ENCODE results near the gene MED13L.
"Not testable (repeated sequence)": the region's sequence is repeated elsewhere in the genome, so short reads cannot be mapped to it uniquely, and the experiment has no call there.

MED13L gene

DNA sequence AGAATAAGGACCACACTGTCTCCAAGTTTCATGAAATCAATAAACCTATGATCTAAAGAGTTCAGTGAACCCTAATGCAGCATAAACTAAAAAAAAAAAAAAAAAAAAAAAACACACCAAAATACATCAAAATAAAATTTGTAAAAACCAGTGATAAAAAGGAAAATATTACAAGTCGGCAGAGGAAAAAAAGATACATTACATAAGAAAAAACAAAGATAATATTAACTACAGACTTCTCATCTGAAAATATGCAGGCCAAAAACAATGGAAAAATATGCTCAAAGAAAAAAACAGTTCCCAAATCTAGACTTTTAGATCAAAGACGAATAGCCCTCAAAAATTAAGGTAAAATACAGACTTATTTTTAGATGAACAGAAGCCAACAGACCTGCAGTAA lies 27.6 kb downstream of the MED13L start:
- no peaks in the 10 kb centered on the region for H3K36me3 ChIP-seq (ENCODE audit: control insufficient read depth, insufficient read depth, low read length)
- no peak overlapping the region for H3K4me3 ChIP-seq (ENCODE audit: low read length)
- H3K9me3 ChIP-seq (ENCODE audit: control insufficient read depth, low read length) = no peaks in the 10 kb centered on the region
- no peak overlapping the region for H3K9ac ChIP-seq (ENCODE audit: low read length)
- peaks cover 15% of the 10 kb centered on the region for H3K4me1 ChIP-seq (ENCODE audit: control insufficient read depth, insufficient read depth, low read length)
- no peaks in the 10 kb centered on the region for H3K27me3 ChIP-seq (ENCODE audit: control insufficient read depth, insufficient read depth, low read length)

- H3K9ac ChIP-seq (ENCODE audit: low read length) = no peak overlapping the region
Observed at GRCh38 chr12:116248930-116249329, 28.6 kb downstream of the MED13L start.

DNA sequence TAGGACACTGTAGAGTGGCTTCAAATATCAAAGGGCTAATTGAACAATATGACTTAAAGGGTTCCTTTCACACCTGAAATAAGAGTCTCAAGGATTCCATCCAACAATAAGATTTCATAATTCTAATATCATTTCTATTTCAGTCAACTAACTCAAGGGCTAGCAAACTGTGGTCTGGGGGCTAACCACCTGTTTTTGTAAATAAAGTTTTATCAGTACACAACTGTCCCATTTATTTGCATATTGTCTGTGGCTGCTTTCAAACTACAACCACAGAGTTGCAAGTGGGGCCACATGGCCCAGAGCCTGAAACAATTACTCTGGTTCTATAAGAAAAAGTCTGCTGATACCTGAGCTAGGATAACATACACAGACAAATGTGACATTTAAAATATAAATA lies 29.1 kb downstream of the MED13L start:
- Histone ChIP-seq H3K36me3 (ENCODE audit: control insufficient read depth, insufficient read depth, low read length) (no peaks in the 10 kb centered on the region), H3K4me1 (ENCODE audit: control insufficient read depth, insufficient read depth, low read length) (peaks cover 20% of the 10 kb centered on the region), H3K9ac (ENCODE audit: low read length) (no peak overlapping the region), H3K9me3 (ENCODE audit: control insufficient read depth, low read length) (no peaks in the 10 kb centered on the region), H3K27me3 (ENCODE audit: control insufficient read depth, insufficient read depth, low read length) (no peaks in the 10 kb centered on the region), H3K4me3 (ENCODE audit: low read length) (no peak overlapping the region)

More at GRCh38 chr12:116248930-116249329, 28.6 kb downstream of the MED13L start:
- peaks cover 15% of the 10 kb centered on the region for H3K4me1 ChIP-seq (ENCODE audit: control insufficient read depth, insufficient read depth, low read length)
- H3K4me3 ChIP-seq (ENCODE audit: low read length) = no peak overlapping the region
- no peaks in the 10 kb centered on the region for H3K27me3 ChIP-seq (ENCODE audit: control insufficient read depth, insufficient read depth, low read length)
- no peaks in the 10 kb centered on the region for H3K9me3 ChIP-seq (ENCODE audit: control insufficient read depth, low read length)
- H3K36me3 ChIP-seq (ENCODE audit: control insufficient read depth, insufficient read depth, low read length) = no peaks in the 10 kb centered on the region

GRCh38 chr12:116247377-116247776 lies 30.1 kb downstream of the MED13L start:
- Histone ChIP-seq H3K27me3 (ENCODE audit: control insufficient read depth, insufficient read depth, low read length) (no peaks in the 10 kb centered on the region), H3K4me3 (ENCODE audit: low read length) (no peak overlapping the region), H3K9me3 (ENCODE audit: control insufficient read depth, low read length) (no peaks in the 10 kb centered on the region), H3K9ac (ENCODE audit: low read length) (no peak overlapping the region), H3K4me1 (ENCODE audit: control insufficient read depth, insufficient read depth, low read length) (peaks cover 25% of the 10 kb centered on the region), H3K36me3 (ENCODE audit: control insufficient read depth, insufficient read depth, low read length) (no peaks in the 10 kb centered on the region)

DNA sequence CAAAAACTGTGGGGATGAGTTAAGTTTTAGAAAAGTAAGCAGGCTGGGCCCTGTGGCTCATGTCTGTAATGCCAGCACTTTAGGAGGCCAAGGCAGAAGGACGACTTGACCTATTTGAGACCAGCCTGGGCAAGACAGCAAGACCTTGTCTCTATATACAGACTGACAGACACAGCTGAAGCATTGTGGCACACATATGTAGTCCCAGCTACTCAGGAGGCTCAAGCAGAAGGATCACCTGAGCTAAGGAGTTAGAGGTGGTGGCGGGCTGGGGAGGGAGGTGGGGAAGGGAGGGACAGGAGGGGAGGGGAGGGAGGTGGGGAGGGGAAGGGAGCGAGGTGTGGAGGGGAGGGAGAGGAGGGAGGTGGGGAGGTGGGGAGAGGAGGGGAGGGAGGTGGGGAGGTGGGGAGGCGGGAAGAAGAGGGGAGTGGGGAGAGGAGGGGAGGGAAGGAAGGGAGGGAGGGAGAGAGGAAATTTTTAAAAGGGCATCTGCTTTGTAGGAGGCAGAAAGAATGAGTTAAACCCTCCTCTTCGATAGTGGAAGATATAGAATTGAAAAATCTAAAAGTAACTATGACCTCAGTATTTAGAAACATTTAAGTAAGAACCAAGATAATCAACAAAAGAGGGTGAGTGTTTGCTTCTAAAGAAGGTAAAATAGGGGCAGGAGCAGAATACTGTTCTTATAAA lies 30.9 kb downstream of the MED13L start:
- H3K9ac ChIP-seq (ENCODE audit: low read length) = no peak overlapping the region

GRCh38 chr12:116245189-116245588 lies 32.3 kb downstream of the MED13L start:
- peaks cover 25% of the 10 kb centered on the region for H3K4me1 ChIP-seq (ENCODE audit: control insufficient read depth, insufficient read depth, low read length)
- H3K9ac ChIP-seq (ENCODE audit: low read length) = no peak overlapping the region
- H3K27me3 ChIP-seq (ENCODE audit: control insufficient read depth, insufficient read depth, low read length) = no peaks in the 10 kb centered on the region
- no peak overlapping the region for H3K4me3 ChIP-seq (ENCODE audit: low read length)
- H3K36me3 ChIP-seq (ENCODE audit: control insufficient read depth, insufficient read depth, low read length) = no peaks in the 10 kb centered on the region
- H3K9me3 ChIP-seq (ENCODE audit: control insufficient read depth, low read length) = no peaks in the 10 kb centered on the region

More for the DNA sequence above, 30.9 kb downstream of the MED13L start:
- no peaks in the 10 kb centered on the region for H3K27me3 ChIP-seq (ENCODE audit: control insufficient read depth, insufficient read depth, low read length)
- no peak overlapping the region for H3K4me3 ChIP-seq (ENCODE audit: low read length)
- H3K9me3 ChIP-seq (ENCODE audit: control insufficient read depth, low read length) = no peaks in the 10 kb centered on the region
- H3K4me1 ChIP-seq (ENCODE audit: control insufficient read depth, insufficient read depth, low read length) = peaks cover 25% of the 10 kb centered on the region
- H3K36me3 ChIP-seq (ENCODE audit: control insufficient read depth, insufficient read depth, low read length) = no peaks in the 10 kb centered on the region

GRCh38 chr12:116244474-116245090 lies 32.9 kb downstream of the MED13L start:
- Histone ChIP-seq H3K36me3 (ENCODE audit: control insufficient read depth, insufficient read depth, low read length) (no peaks in the 10 kb centered on the region), H3K9ac (ENCODE audit: low read length) (no peak overlapping the region), H3K4me1 (ENCODE audit: control insufficient read depth, insufficient read depth, low read length) (peaks cover 25% of the 10 kb centered on the region), H3K27me3 (ENCODE audit: control insufficient read depth, insufficient read depth, low read length) (no peaks in the 10 kb centered on the region), H3K4me3 (ENCODE audit: low read length) (no peak overlapping the region), H3K9me3 (ENCODE audit: control insufficient read depth, low read length) (no peaks in the 10 kb centered on the region)

DNA sequence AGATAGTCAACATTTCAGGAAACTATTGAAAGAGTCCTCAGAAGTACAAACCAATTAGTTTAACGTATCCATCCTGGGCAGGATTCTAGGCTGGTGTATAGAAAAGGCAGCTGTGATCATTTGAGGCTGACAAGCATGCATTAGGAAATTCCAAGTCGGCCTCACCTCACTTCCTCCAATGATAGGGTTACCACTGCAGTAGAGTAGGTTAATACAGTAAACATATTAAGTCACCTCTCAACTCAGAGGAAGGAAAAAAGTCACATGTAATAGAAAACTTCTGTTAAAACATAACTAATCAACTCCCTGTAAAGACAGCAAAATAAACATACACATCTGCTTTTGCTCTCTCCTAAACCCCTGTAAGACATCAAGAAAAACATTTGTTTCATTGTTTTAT lies 33.5 kb downstream of the MED13L start:
- no peak overlapping the region for H3K4me3 ChIP-seq (ENCODE audit: low read length)
- no peaks in the 10 kb centered on the region for H3K27me3 ChIP-seq (ENCODE audit: control insufficient read depth, insufficient read depth, low read length)
- peaks cover 21% of the 10 kb centered on the region for H3K4me1 ChIP-seq (ENCODE audit: control insufficient read depth, insufficient read depth, low read length)
- H3K36me3 ChIP-seq (ENCODE audit: control insufficient read depth, insufficient read depth, low read length) = no peaks in the 10 kb centered on the region
- no peaks in the 10 kb centered on the region for H3K9me3 ChIP-seq (ENCODE audit: control insufficient read depth, low read length)
- H3K9ac ChIP-seq (ENCODE audit: low read length) = no peak overlapping the region

DNA sequence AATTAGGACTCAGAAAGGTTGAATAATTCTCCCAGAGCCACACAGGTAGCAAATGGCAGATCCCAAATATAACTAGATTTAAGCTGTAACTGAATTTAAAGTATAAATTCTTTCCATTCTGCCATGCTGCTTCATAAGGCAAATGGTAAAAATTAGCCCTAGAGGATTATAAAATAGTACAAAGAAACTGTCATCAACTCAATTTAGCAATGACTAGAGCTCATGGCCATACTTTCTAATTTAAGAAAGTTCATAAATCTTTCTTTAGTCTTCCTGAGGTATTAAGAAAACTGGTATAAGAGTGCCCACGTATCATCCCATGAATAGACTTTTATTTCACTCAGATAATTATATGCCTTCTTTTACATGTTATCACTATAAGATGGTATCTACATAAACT lies 34.8 kb downstream of the MED13L start:
- Histone ChIP-seq H3K9me3 (ENCODE audit: control insufficient read depth, low read length) (no peaks in the 10 kb centered on the region), H3K36me3 (ENCODE audit: control insufficient read depth, insufficient read depth, low read length) (no peaks in the 10 kb centered on the region), H3K27me3 (ENCODE audit: control insufficient read depth, insufficient read depth, low read length) (no peaks in the 10 kb centered on the region), H3K4me3 (ENCODE audit: low read length) (no peak overlapping the region), H3K9ac (ENCODE audit: low read length) (no peak overlapping the region), H3K4me1 (ENCODE audit: control insufficient read depth, insufficient read depth, low read length) (peaks cover 12% of the 10 kb centered on the region)

DNA sequence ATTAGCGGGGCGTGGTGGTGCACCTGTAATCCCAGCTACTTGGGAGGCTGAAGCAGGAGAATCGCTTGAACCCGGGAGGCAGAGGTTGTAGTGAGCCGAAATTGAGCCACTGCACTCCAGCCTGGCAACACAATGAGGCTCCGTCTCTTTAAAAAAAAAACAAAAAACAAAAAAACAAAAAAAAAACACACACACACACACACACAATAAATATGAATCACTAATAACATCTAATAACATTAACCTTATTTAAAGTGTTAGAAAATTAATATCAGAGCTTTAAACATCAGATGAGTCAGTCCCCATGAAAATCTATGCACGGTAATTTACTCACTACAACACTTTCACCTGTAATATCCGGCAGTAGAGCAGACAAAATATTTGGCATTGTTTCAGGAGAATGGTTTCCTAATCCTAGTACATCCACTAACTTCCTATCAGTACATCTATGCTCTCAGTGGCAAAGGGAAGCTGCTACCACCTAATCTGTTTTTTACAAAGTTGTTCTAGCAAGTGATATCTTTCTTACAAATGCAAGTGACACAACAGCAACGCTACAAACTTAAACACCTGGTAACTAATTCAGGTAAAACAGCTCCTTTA lies 36.2 kb downstream of the MED13L start:
- no peak overlapping the region for H3K4me3 ChIP-seq (ENCODE audit: low read length)
- peaks cover 10% of the 10 kb centered on the region for H3K4me1 ChIP-seq (ENCODE audit: control insufficient read depth, insufficient read depth, low read length)
- H3K27me3 ChIP-seq (ENCODE audit: control insufficient read depth, insufficient read depth, low read length) = no peaks in the 10 kb centered on the region
- H3K9ac ChIP-seq (ENCODE audit: low read length) = no peak overlapping the region
- no peaks in the 10 kb centered on the region for H3K9me3 ChIP-seq (ENCODE audit: control insufficient read depth, low read length)
- no peaks in the 10 kb centered on the region for H3K36me3 ChIP-seq (ENCODE audit: control insufficient read depth, insufficient read depth, low read length)

- not testable (repeated sequence) for H3K4me3 ChIP-seq (ENCODE audit: low read length); H3K9me3 ChIP-seq (ENCODE audit: control insufficient read depth, low read length); H3K27me3 ChIP-seq (ENCODE audit: control insufficient read depth, insufficient read depth, low read length); H3K4me1 ChIP-seq (ENCODE audit: control insufficient read depth, insufficient read depth, low read length); H3K36me3 ChIP-seq (ENCODE audit: control insufficient read depth, insufficient read depth, low read length); H3K9ac ChIP-seq (ENCODE audit: low read length)
Observed at GRCh38 chr12:116238570-116239119, 38.8 kb downstream of the MED13L start.

GRCh38 chr12:116238149-116238548 lies 39.3 kb downstream of the MED13L start:
- H3K9ac ChIP-seq (ENCODE audit: low read length) = no peak overlapping the region
- H3K4me3 ChIP-seq (ENCODE audit: low read length) = no peak overlapping the region
- H3K27me3 ChIP-seq (ENCODE audit: control insufficient read depth, insufficient read depth, low read length) = no peaks in the 10 kb centered on the region
- H3K36me3 ChIP-seq (ENCODE audit: control insufficient read depth, insufficient read depth, low read length) = no peaks in the 10 kb centered on the region
- peaks cover 2% of the 10 kb centered on the region for H3K4me1 ChIP-seq (ENCODE audit: control insufficient read depth, insufficient read depth, low read length)
- no peaks in the 10 kb centered on the region for H3K9me3 ChIP-seq (ENCODE audit: control insufficient read depth, low read length)

Data from mucosa of stomach (tissue), 1 donor.